IPS-18a (cell line): ENCODE measurements around the gene RAB3GAP2.
"Not testable (repeated sequence)": the region's sequence is repeated elsewhere in the genome, so short reads cannot be mapped to it uniquely, and the experiment has no call there.

ENCODE experiments used
- H3K27ac ChIP-seq: one replicate; pipeline ENCODE4 v1.5.1; 2013; ENCODE audit warnings: low read length
- H3K27me3 ChIP-seq: one replicate; pipeline ENCODE4 v1.6.1; 2013; ENCODE audit warnings: mild to moderate bottlenecking, low read length; ENCODE audit not compliant: control insufficient read depth, insufficient read depth
- H3K36me3 ChIP-seq: one replicate; pipeline ENCODE4 v1.6.1; 2013; ENCODE audit warnings: low read depth, low read length; ENCODE audit not compliant: control insufficient read depth
- H3K4me1 ChIP-seq: one replicate; pipeline ENCODE4 v1.6.1; 2013; ENCODE audit warnings: low read depth, low read length; ENCODE audit not compliant: control insufficient read depth
- H3K4me3 ChIP-seq: one replicate; pipeline ENCODE4 v1.5.1; 2013; ENCODE audit warnings: low read length
- H3K9ac ChIP-seq: one replicate; pipeline ENCODE4 v1.6.1; 2013; ENCODE audit warnings: mild to moderate bottlenecking, low read length, moderate library complexity
- H3K9me3 ChIP-seq: one replicate; pipeline ENCODE4 v1.6.1; 2013; ENCODE audit warnings: low read depth, low read length; ENCODE audit not compliant: control insufficient read depth

RAB3GAP2 gene

GRCh38 chr1:220129479-220130210 is 142.6 kb downstream of the RAB3GAP2 start:
- peaks cover 31% of the 10 kb centered on the region for H3K36me3 ChIP-seq
- no peaks in the 10 kb centered on the region for H3K4me1 ChIP-seq

GRCh38 chr1:220127076-220127475 is 145.2 kb downstream of the RAB3GAP2 start:
- peaks cover 23% of the 10 kb centered on the region for H3K36me3 ChIP-seq
- H3K4me3 ChIP-seq, result no peak overlapping the region
- no peaks in the 10 kb centered on the region for H3K27me3 ChIP-seq
- H3K9me3 ChIP-seq, result no peaks in the 10 kb centered on the region
- H3K27ac ChIP-seq, result no peak overlapping the region
- H3K9ac ChIP-seq, result no peak overlapping the region
- no peaks in the 10 kb centered on the region for H3K4me1 ChIP-seq

More at GRCh38 chr1:220129479-220130210, 142.6 kb downstream of the RAB3GAP2 start:
- no peak overlapping the region for H3K4me3 ChIP-seq
- no peaks in the 10 kb centered on the region for H3K9me3 ChIP-seq
- H3K27ac ChIP-seq, result no peak overlapping the region
- no peaks in the 10 kb centered on the region for H3K27me3 ChIP-seq
- H3K9ac ChIP-seq, result no peak overlapping the region

GRCh38 chr1:220124542-220124941 is 147.7 kb downstream of the RAB3GAP2 start:
- H3K27me3 ChIP-seq, result no peaks in the 10 kb centered on the region
- no peak overlapping the region for H3K4me3 ChIP-seq
- no peak overlapping the region for H3K27ac ChIP-seq
- no peaks in the 10 kb centered on the region for H3K9me3 ChIP-seq
- no peak overlapping the region for H3K9ac ChIP-seq
- H3K36me3 ChIP-seq, result peaks cover 23% of the 10 kb centered on the region
- no peaks in the 10 kb centered on the region for H3K4me1 ChIP-seq

GRCh38 chr1:220123889-220124288 is 148.4 kb downstream of the RAB3GAP2 start:
- no peak overlapping the region for H3K27ac ChIP-seq

GRCh38 chr1:220123066-220123465 is 149.2 kb downstream of the RAB3GAP2 start:
- H3K36me3 ChIP-seq, result peaks cover 19% of the 10 kb centered on the region
- H3K4me1 ChIP-seq, result no peaks in the 10 kb centered on the region

More at GRCh38 chr1:220123889-220124288, 148.4 kb downstream of the RAB3GAP2 start:
- H3K27me3 ChIP-seq, result no peaks in the 10 kb centered on the region
- H3K4me3 ChIP-seq, result no peak overlapping the region
- H3K9ac ChIP-seq, result no peak overlapping the region
- H3K36me3 ChIP-seq, result peaks cover 23% of the 10 kb centered on the region
- H3K9me3 ChIP-seq, result no peaks in the 10 kb centered on the region
- H3K4me1 ChIP-seq, result no peaks in the 10 kb centered on the region

GRCh38 chr1:220121791-220122530 is 150.3 kb downstream of the RAB3GAP2 start:
- H3K9ac ChIP-seq, result no peak overlapping the region

More at GRCh38 chr1:220123066-220123465, 149.2 kb downstream of the RAB3GAP2 start:
- H3K9ac ChIP-seq, result no peak overlapping the region
- no peak overlapping the region for H3K27ac ChIP-seq
- H3K27me3 ChIP-seq, result no peaks in the 10 kb centered on the region
- no peak overlapping the region for H3K4me3 ChIP-seq
- H3K9me3 ChIP-seq, result no peaks in the 10 kb centered on the region

GRCh38 chr1:220119043-220119512 is 153.2 kb downstream of the RAB3GAP2 start:
- peaks cover 19% of the 10 kb centered on the region for H3K36me3 ChIP-seq
- no peak overlapping the region for H3K27ac ChIP-seq
- no peak overlapping the region for H3K4me3 ChIP-seq
- H3K9me3 ChIP-seq, result no peaks in the 10 kb centered on the region
- no peak overlapping the region for H3K9ac ChIP-seq
- no peaks in the 10 kb centered on the region for H3K4me1 ChIP-seq
- no peaks in the 10 kb centered on the region for H3K27me3 ChIP-seq

More at GRCh38 chr1:220121791-220122530, 150.3 kb downstream of the RAB3GAP2 start:
- Histone ChIP-seq H3K4me1 (no peaks in the 10 kb centered on the region), H3K9me3 (no peaks in the 10 kb centered on the region), H3K4me3 (no peak overlapping the region), H3K27ac (no peak overlapping the region), H3K36me3 (peaks cover 12% of the 10 kb centered on the region), H3K27me3 (no peaks in the 10 kb centered on the region)

GRCh38 chr1:220113136-220113695 is 159.0 kb downstream of the RAB3GAP2 start:
- no peaks in the 10 kb centered on the region for H3K9me3 ChIP-seq
- no peak overlapping the region for H3K9ac ChIP-seq
- no peaks in the 10 kb centered on the region for H3K4me1 ChIP-seq
- no peak overlapping the region for H3K27ac ChIP-seq
- peaks cover 32% of the 10 kb centered on the region for H3K36me3 ChIP-seq
- H3K4me3 ChIP-seq, result no peak overlapping the region
- H3K27me3 ChIP-seq, result no peaks in the 10 kb centered on the region

GRCh38 chr1:220112600-220112999 is 159.7 kb downstream of the RAB3GAP2 start:
- H3K4me3 ChIP-seq, H3K9ac ChIP-seq, H3K27ac ChIP-seq, H3K4me1 ChIP-seq, H3K9me3 ChIP-seq, H3K27me3 ChIP-seq: not testable (repeated sequence)
- H3K36me3 ChIP-seq, result peaks cover 33% of the 10 kb centered on the region

- H3K4me1 ChIP-seq, H3K27me3 ChIP-seq, H3K4me3 ChIP-seq, H3K9ac ChIP-seq, H3K9me3 ChIP-seq, H3K27ac ChIP-seq: not testable (repeated sequence)
- peaks cover 44% of the 10 kb centered on the region for H3K36me3 ChIP-seq
These were observed 161.8 kb downstream of the RAB3GAP2 start for GRCh38 chr1:220110473-220110872.

GRCh38 chr1:220099826-220100225 is 172.4 kb downstream of the RAB3GAP2 start:
- peaks cover 46% of the 10 kb centered on the region for H3K36me3 ChIP-seq
- H3K9ac ChIP-seq, result no peak overlapping the region
- H3K4me3 ChIP-seq, result no peak overlapping the region
- H3K9me3 ChIP-seq, result no peaks in the 10 kb centered on the region
- H3K27me3 ChIP-seq, result no peaks in the 10 kb centered on the region
- peaks cover 5% of the 10 kb centered on the region for H3K4me1 ChIP-seq
- no peak overlapping the region for H3K27ac ChIP-seq
